Measurements from ENCODE around the gene DRAM1.
"Not testable (repeated sequence)": the region's sequence is repeated elsewhere in the genome, so short reads cannot be mapped to it uniquely, and the experiment has no call there.

Gene DRAM1, protein sequence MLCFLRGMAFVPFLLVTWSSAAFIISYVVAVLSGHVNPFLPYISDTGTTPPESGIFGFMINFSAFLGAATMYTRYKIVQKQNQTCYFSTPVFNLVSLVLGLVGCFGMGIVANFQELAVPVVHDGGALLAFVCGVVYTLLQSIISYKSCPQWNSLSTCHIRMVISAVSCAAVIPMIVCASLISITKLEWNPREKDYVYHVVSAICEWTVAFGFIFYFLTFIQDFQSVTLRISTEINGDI

DNA sequence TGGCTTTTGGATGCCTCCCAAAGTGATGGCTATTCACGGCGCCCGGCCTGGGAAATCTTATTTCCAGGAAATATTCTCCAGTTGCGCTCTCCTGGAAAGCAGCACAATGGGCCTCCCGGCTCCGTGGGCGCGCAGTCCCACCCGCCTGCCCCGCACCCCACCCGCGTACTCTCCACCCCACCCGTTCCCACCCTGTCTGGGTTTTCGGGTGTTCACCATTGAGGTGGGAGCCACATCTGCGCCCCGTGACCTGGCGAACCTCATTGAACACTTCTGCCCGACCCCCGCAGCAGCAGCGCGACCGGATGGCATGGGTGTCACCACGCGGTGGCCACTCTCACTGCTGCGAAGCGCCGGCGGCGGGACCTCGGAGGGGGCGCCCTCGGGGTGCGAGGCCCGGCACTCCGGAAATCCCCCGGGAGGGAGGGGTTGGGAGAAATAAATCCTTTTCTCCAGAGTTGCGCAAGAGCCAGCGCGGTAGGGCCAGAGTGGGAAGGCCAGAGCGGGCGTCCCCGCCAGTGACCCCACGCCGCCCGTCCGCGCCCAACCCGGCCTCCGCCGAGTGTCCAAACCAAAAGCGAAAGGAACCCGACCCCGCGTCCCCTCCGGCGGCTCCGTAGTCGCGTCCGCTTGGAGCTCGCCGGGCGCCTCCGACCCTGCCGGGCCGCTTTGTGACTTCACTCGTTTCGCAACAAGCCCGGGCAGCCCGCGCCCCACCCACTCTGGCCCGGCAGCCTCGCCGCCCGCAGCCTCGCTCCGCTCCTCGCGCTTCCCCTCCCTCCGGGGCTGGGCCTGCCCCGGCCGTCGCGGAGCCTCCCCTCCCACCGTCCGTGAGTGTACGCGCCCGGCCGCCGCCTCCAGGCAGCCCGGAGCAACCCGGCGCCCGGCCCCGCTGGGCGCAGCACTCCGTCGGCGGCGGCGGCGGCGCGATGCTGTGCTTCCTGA is at the start of gene DRAM1:
DRAM1 (plus strand) TSS at position 720 of the 945 bp plus-strand sequence; CDS start at position 930, 210 bp downstream.
- DNase-seq: peak; percentile 68

DNA sequence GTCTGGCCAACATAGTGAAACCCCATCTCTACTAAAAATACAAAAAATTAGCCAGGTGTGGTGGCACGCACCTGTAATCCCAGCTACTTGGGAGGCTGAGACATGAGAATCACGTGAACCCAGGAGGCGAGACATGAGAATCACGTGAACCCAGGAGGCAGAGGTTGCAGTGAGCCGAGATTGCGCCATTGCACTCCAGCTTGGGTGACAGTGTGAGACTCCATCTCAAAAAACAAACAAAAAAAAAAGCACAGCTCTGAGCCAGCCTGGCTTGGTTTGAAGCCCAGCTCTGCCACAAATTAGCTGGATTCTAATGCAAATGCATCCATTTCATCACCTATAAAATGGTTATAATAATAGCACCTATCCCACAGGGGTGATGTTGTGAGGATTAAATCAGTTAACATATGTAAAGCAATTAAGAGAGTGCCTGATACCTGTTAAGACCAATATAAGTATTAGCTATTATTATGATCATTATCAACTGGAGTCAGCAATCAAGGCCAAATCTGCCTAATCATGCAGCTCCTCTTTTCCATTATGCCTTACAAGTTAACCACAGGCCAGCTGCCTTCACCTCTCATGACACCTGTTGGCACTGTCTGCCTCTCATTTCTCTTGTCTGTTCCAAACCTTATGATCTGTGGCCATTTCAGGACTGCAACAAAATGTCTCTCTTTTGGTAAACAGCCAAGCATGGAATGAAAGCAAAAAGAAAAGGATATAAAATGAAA is 48.8 kb upstream of the DRAM1 start:
- no peak for DNase-seq

DNA sequence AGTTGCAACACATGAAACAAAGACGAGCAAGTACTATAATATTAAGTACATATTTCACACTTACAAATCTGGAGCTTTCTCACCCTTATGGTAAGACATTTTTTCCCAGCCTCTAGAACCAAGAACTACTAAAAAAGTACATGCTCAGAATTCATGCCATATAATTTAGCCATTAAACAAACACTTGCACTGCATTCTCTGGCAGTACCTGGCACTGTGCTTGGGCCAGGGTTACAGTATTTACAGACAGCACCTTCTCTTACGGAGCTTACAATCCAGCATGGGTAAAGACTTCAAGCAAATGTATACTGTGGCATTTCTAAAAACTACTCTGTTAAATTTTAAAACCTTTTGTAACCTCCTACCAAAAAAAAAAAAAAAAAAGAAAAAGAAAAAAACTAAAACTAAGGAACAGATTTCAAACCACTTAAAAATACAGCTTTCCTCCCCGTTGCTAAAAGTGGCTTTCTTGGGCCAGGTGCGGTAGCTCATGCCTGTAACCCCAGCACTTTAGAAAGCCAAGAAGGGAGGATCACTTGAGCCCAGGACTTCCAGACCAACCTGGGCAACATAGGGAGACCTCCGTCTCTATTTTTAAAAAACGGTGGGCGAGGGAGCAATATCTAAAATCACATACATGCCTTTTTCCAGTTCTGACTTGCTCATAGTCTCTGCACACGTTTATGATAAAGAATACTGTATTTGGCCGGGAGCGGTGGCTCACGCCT is 47.6 kb upstream of the DRAM1 start:
- no peak for DNase-seq

DNA sequence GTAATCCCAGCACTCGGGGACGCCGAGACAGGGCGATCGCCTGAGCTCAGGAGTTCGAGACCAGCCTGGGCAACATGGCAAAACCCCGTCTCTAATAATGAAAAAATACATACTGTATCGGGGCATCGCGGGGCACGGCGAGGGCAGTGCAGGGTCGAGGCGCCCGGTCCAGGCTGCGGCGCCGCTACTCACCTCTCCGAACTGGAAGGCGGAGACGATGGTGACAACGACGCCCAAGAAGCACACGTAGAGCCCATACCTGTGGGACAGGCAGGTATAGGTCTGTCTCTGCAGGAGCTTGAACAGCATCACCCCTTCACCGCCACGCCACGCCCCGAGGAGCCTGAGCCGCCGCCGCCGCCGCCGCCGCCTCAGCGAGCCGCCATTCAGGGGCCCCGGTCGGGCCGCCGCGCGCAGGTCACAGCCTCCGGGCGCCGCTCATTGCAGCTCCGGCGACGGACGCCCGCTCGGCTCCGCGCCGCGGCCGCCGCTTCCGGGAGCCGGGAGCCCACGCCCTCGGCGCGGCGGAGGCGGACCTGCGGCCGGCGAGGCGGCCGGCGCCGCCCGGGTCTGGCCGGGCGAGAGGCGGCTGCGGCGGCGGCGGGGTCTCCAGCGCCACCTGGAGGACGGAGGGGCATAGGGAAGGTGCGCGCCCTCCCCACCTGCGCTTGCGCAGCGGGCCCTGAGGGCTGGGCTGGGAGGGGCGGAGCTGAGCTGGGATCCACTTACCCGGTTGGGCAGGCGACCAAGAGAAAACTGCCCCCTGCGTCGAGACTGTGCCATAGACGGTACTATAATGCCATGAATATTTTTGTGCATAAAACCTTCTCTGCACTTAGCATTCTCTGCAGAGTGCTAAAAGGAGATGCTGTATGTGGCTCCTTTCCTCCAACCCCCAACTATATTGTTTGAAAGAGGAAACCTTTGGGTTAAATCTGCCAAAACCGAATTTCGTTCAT is 46.7 kb upstream of the DRAM1 start, which contains the start of gene GNPTAB:
GNPTAB (minus strand) TSS at position 593 of the 959 bp plus-strand sequence; CDS start at position 309, 284 bp downstream.
- DNase-seq: peak; percentile 95

DNA sequence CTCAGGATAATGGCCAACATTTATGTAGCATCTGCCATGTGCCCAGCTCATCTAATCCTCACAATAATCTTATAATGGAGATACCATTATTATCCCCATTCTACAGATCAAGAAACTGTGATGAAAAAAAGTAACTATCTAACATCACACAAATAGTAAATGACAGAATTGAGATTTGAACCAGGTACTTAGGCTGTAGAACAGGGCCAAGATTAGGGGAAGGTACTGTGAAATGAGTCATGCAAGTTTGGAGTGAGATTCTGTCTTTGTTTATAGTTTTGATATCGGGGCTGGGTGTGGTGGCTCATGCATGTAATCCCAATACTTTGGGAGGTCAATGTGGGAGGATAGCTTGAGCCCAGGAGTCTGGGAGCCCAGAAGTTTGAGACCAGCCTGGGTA is 45.4 kb upstream of the DRAM1 start:
- no peak for DNase-seq

DNA sequence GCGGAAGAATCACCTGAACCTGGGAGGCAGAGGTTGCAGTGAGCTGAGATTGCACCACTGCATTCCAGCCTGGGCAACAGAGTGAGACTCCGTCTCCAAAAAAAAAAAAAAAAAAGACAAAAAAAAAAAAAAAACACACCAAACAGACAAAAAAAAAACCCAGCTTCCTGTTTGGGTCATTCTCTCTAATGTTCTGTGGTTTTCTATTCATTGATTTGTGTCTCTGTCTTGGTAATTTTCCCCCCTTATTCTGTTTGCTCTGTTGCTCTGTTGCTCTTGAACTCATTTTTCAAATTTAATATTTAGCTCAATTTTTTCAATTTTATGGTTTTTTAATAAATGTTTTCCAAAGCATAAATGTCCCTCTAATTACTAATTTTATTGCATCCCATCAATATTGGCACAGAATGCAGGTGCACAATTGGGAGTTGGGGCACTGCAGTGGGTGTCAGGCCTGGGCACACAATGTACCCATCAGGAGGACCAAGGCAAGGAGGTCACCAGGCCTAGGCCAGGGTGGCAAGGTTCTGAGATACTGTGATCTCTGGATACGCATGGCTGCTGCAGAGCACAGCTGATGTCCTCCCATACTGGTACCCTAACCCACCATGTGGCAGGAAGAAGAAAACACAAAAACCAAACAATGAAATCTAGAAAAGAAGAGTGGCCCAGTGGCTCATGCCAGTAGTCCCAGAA is 38.6 kb upstream of the DRAM1 start:
- DNase-seq: no peak

DNA sequence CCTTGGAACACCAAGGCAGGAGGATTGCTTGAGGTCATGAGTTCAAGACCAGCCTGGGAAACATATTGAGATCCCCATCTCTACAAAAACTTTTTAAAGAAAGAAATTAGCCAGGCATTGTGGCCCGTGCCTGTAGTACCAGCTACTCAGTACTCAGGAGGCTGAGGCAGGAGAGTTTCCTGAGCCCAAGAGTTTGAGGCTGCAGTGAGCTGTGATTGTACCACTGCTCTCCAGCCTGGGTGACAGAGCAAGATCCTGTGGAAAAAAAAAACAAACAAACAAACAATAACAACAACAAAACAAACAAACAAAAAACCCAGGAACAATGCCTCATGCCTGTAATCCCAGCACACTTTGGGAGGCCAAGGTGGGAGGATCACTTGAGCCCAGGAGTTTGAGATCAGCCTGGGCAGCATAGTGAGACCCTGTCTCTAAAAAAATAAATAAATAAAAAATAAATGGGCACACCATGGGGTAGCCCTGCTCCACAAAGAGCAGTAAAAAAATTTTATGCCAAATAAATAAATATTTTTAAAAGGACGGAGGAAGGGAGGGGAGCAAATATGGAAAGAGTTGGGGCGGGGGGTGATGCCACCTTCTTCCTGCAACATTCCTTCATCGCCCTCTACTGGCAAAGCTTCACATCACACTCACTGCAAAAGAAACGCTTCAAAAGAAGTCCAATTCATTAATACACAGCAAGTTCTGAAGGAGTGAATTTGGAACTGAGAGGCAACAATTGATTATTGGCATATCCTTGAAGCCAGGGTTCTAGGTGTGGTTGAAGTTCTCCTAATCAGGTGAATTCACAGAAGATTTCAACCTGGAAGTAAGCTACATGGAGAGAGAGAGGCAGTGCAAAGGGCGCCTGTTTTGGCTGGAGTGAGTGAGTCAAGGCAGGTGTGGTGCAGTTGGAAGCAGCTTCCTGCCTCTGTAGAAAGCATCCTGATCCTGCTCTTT is 37.8 kb upstream of the DRAM1 start:
- peak; percentile 69 for DNase-seq

DNA sequence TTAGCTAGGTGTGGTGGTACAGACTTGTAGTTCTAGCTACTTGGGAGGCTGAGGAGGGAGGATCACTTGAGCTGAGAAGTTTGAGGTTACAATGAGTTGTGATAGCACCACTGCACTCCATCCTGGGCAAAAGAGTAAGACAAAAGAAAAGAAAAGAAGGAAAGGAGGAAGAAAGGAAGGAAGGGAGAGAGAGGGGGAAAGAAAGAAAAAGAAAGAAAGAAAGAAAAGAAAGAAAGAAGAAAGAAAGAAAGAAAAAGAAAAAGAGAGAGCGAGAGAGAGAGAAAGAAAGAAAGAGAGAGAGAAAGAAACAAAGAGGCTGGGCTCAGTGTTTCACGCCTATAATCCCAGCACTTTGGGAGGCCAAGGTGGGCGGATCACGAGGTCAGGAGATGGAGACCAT is 36.3 kb upstream of the DRAM1 start:
- DNase-seq: no peak

DNA sequence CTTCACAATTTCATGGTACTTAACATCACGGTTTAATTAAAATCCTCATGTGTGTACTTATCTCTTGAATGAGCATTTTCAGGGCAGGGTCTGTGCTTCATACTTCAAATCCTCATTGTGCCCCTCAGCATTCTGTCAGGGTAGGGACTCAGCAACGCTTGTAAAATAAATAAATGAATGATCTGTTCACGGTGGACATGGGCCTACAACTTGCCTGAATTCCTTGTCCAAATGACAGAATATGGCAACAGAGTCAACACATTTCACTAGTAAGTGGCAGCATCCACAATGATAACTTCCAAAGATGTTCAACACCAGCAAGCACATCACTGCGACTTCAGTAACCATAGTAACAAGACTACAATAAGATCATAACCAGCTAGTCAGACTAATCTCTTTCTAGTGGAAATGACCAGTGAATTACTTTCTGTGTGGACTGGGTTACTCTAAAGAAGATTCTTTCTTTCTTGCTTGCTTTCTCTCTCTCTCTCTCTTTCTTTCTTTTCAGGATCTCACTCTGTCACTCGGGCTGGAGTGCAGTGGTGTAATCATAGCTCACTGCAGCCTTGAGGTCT is 32.2 kb upstream of the DRAM1 start:
- no peak for DNase-seq

DNA sequence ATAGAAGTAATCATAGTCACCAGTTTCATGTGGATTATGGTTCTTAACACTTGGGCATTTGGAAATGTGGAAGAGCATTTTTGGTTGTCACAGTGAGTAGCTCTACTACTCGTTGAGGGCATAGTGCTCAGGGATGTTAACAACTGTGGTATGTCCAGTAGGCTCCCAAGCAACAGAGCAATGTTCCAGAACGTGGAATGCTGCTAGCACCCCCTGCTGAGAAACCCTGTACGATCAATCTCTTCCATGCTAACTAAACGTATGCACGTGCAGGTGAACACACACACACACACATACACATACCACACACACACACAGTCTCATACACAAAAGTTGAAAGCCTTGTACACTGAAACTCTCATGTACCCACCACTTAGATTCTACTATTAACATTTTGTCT is 30.1 kb upstream of the DRAM1 start:
- DNase-seq: no peak

DNA sequence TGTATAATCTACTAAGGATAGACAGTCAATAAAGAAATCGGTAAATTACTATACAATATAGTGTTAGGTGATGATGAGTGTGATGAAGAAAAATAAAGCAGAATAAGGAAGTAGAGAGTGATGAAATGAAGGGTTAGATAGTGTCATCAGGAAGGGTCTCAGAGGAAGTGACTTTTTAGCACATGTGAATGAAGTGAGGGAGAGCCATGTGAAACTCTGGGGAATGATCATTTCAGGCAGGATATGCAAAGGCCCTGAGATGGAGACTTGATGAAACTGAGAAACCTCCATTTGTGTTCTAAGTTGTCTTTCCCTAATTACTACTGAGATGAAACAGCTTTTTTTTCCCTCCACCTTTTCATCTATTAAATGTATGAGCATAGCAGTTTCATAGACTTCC is 27.2 kb upstream of the DRAM1 start:
- no peak for DNase-seq

DNA sequence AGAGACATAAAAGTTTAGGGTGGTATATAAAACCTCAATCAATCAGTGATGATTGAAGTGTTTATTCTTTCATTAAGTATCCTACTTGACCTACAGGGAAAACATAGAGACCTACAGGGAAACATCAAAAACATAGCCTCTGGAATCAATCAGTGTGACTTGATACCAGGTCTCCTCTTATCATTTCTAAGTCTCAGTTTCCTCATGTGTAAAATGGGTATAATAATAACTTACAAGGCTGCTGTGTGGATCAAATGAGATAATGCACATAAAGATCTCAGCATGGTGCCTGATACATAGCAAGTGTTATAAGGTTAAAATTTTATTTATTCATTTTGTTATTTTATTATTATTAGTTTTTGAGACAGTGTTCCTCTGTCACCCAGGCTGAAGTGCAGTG is 24.4 kb upstream of the DRAM1 start:
- DNase-seq: no peak

DNA sequence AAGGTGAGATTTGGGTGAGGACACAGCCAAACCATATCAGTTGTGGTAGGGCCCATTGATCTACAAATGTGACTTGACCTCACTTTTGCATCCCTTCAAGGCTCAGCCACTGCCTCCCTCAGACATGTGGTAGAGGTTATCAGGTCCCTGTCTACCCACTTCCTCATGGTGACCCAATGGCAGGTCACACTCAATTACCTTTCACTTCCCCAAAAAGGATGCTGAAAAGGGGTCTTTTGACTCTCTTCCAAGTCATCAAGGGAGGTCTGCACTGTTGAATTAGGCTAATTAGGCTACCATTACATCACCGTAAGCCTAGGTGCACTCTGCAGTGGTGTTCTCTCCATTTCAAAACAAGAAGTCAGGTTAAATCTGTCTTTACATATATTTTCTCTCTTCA is 22.6 kb upstream of the DRAM1 start:
- DNase-seq: no peak

DNA sequence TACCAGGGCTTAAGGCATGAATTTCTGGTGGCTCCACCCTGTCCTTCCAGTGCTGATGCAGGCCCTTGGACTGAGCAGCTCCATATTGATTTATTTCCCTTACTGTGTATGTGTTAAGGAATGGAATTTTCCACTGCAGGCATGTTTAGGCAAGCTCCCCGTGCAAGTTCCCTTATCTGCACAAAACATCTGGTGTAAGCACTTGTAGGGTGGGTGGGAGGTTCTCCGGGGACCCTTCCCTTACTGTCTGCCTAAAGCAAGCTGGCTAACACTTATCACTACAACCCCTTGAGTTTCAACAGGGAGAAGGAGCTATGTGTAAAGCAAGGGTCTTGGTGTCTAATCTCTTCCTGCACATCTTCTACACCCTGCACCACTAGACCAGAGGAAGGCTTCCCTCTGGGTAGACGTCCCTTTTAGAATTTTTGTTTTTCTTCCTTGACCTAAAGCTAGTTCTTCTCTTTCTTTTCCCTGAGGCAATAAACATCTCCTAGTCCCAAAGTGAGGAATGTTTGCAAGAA is 22.0 kb upstream of the DRAM1 start:
- DNase-seq: no peak

DNA sequence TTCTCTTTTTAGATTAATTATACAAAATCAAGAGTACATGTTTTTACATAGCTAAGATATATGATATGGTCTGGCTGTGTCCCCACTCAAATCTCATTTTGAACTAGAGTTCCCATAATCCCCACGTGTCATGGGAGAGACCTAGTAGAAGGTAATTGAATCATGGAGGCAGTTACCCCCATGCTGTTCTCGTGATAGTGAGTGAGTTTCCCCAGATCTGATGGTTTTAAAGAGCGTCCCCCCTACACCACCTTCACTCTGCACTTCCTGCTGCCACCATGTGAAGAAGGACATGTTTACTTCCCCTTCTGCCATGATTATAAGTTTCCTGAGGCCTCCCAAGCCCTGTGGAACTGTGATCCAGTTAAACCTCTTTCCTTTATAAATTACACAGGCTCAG is 21.4 kb upstream of the DRAM1 start:
- DNase-seq: no peak

DNA sequence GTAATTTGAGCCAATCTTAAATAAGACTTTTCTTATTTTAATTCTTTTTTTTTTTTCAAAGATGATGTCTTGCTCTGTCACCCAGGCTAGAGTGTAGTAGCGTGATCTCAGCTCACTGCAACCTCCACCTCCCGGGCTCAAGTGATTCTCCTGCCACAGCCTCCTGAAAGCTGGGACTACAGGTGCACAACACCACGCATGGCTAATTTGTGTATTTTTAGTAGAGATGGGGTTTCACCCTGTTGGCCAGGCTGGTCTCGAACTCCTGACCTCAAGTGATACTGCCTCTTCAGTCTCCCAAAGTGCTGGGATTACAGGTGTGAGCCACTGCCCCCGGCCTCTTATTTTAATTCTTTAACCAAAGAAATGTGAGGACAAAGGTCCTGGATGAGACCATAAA is 20.8 kb upstream of the DRAM1 start:
- DNase-seq: not testable (repeated sequence)

DNA sequence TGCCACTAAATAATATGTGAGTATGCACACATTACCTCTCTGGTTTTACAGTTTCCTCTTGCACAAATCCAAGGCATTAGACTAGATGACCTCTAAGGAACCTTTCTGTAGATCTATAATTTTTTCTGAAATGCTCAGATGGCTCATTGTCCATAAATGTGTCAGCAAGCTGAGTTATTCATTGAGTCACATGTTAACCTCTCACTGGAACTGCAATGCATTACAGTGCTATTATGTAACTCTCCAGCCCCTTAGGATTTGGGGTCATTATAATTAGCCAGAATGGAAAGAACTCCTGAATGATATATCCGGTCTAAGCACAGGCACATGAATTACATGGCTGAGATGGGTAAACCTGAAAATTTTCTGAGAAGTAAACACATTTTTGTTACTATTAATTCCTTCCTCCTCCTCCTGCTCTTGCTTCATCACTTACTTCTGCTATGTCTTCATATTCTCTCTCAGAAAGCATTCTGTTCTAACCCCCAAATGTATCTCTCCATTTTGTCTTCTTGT is 20.3 kb upstream of the DRAM1 start:
- DNase-seq: no peak

DNA sequence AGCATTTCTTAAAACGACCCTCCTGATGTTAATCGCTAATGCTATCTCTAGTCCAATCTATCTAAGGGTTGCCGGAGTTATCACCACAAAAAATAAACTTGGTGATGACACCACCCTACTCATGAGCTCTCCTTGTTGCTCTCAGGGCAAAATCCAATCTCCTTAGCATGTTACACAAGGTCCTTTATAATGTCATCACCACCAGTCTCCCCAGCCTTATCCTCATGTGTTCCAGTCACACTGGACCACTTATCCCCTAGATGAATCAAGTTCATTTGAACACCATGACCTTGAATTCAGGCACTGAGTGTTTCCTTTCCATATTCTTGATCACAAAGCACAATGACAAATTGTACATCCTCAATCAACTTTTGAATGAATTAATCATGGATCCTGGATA is 19.0 kb upstream of the DRAM1 start:
- DNase-seq: no peak
